HepG2 (cell line): ENCODE results near the gene MAP3K2. TPM values are rescaled to one million over a fixed set of nuclear protein-coding genes. Genes with fewer than 3 reads are reported as not detected.
A peak's percentile ranks its signal among the peaks of the same experiment; 100 is the strongest.

Experiments
- AHR ChIP-seq: IDR thresholded peaks from 2 replicates; pipeline ENCODE4 v1.6.1; 2018; ENCODE audit warnings: missing genetic modification reagents, missing compliant biosample characterization
- ARID4A ChIP-seq: sonication (generic); formaldehyde crosslinking; IDR thresholded peaks from 2 replicates; pipeline ENCODE4 v1.5.0; 2020; ENCODE audit warnings: mild to moderate bottlenecking, missing genetic modification reagents, borderline replicate concordance
- ELF4 ChIP-seq: sonication (generic); formaldehyde crosslinking; IDR thresholded peaks from 2 replicates; pipeline ENCODE4 v1.5.0; 2020; ENCODE audit warnings: missing genetic modification reagents, mild to moderate bottlenecking, moderate library complexity, borderline replicate concordance
- ETS1 ChIP-seq: sonication (generic); formaldehyde crosslinking; IDR thresholded peaks from 2 replicates; pipeline ENCODE4 v1.4.0; 2020; ENCODE audit warnings: missing genetic modification reagents
- HOMEZ ChIP-seq: IDR thresholded peaks from 2 replicates; pipeline ENCODE4 v1.6.1; 2016; ENCODE audit warnings: low read depth
- NFYC ChIP-seq: IDR thresholded peaks from 2 replicates; pipeline ENCODE4 v1.6.1; 2016; ENCODE audit warnings: missing genetic modification reagents, missing compliant biosample characterization
- REST ChIP-seq, 2 experiments: IDR thresholded peaks; 2 replicates each; pipeline ENCODE4 v1.6.1; 2011 to 2012; ENCODE audit warnings: low read length in 2 of 2, borderline replicate concordance in 1 of 2, low read depth in 1 of 2, mild to moderate bottlenecking in 1 of 2, moderate library complexity in 1 of 2
- SALL2 ChIP-seq: sonication (generic); formaldehyde crosslinking; IDR thresholded peaks from 2 replicates; pipeline ENCODE4 v1.8.1; 2023; ENCODE audit warnings: mild to moderate bottlenecking, missing genetic modification reagents, inconsistent platforms
- SP5 ChIP-seq: IDR thresholded peaks from 2 replicates; pipeline ENCODE4 v1.6.1; 2016; ENCODE audit warnings: low read depth, borderline replicate concordance
- TBL1XR1 ChIP-seq: fragments of 150-350 bp; IDR thresholded peaks from 2 replicates; pipeline ENCODE4 v1.6.1; 2014; ENCODE audit warnings: borderline replicate concordance, low read length; ENCODE audit not compliant: partially characterized antibody
- ZMYM3 ChIP-seq: sonication (generic); formaldehyde crosslinking; IDR thresholded peaks from 2 replicates; pipeline ENCODE4 v1.5.1; 2020; ENCODE audit warnings: mild to moderate bottlenecking, missing genetic modification reagents
- ZNF18 ChIP-seq: sonication (generic); formaldehyde crosslinking; IDR thresholded peaks from 2 replicates; pipeline ENCODE4 v1.8.0; 2022; ENCODE audit warnings: mild to moderate bottlenecking, missing genetic modification reagents; ENCODE audit not compliant: insufficient replicate concordance
- ZNF205 ChIP-seq: IDR thresholded peaks from 2 replicates; pipeline ENCODE4 v1.6.1; 2018; ENCODE audit warnings: missing biosample characterization, missing genetic modification reagents
- ZNF503 ChIP-seq: sonication (generic); formaldehyde crosslinking; IDR thresholded peaks from 2 replicates; pipeline ENCODE4 v1.4.0; 2020; ENCODE audit warnings: missing genetic modification reagents
- ZNF75D ChIP-seq: sonication (generic); formaldehyde crosslinking; IDR thresholded peaks from 2 replicates; pipeline ENCODE4 v1.8.1; 2023; ENCODE audit warnings: missing genetic modification reagents, mild to moderate bottlenecking, borderline replicate concordance
- polyA plus RNA-seq, 8 experiments: library from polyadenylated mRNA; depleted of rRNA in 3 of 8; stranded (reverse) in 7 of 8; unstranded in 1 of 8; fragments of >200 nt; fragmentation: Illumina TruSeq in 4 of 8; extraction: Trizol in 4 of 8; gene quantifications; 2 replicates each; pipeline versions ENCODE4 v1.2.1 to v1.2.3, GENCODE V29; 2011 to 2016; ENCODE audit warnings: low read depth in 4 of 8, missing spikeins in 1 of 8, mixed read lengths in 1 of 8; ENCODE audit not compliant: insufficient read depth in 1 of 8
- total RNA-seq, 5 experiments: library from RNA; depleted of rRNA; stranded (reverse); fragments of >200 nt; fragmentation: Illumina TruSeq; extraction: Trizol; gene quantifications; 2 replicates each; pipeline ENCODE4 v1.2.3, GENCODE V29; 2016; ENCODE audit warnings: low read depth in 1 of 5

MAP3K2 gene
- total and polyA plus RNA-seq, 2 of the 13 experiments (the other 11 are each of a cell fraction or from before 2014, with no cell fraction given), result 12.2 to 37.2 TPM

GRCh38 chr2:127407661-127408003 lies 19.9 kb upstream of the MAP3K2 start (continued):
- TF ChIP-seq ARID4A (no peak), AHR (CRISPR knock-in tag) (peak; percentile 3; the same call in 1 of the 2 replicates), ZNF18 (CRISPR knock-in tag) (no peak), SP5 (no peak), ZNF75D (CRISPR knock-in tag) (no peak), REST (IDR thresholded peaks at IDR 0.05; ENCODE audit: borderline replicate concordance in 1 of 2, low read depth in 1 of 2, low read length in 2 of 2) (no peak), HOMEZ (0 out of 2 replicates have a peak, but pooled peaks have one; percentile 3), ETS1 (CRISPR knock-in tag) (no peak), ZNF205 (0 out of 2 replicates have a peak, but pooled peaks have one; percentile 9), ZMYM3 (peak; percentile 55; the same call in 1 of the 2 replicates), NFYC (CRISPR knock-in tag) (peak; percentile 3; the same call in 1 of the 2 replicates), SALL2 (CRISPR knock-in tag) (no peak), ZNF503 (CRISPR knock-in tag) (no peak), TBL1XR1 (peak; percentile 6), ELF4 (no peak)
